Liver (tissue), 3 donors: ENCODE results near the gene NARF.

Experiments
- CTCF ChIP-seq: fragments of 150-350 bp; IDR thresholded peaks from 2 replicates; pipeline ENCODE4 v1.5.1; 2017; ENCODE audit warnings: improper control_type of control experiment, low read depth, low read length; ENCODE audit not compliant: missing input control
- GABPA ChIP-seq, 2 donors: IDR thresholded peaks in 1 of 2; conservative IDR thresholded peaks in 1 of 2; 2 replicates each; pipeline ENCODE4 v1.6.1; 2016; ENCODE audit warnings: antibody characterized with exemption in 2 of 2, mild to moderate bottlenecking in 1 of 2, moderate library complexity in 1 of 2
- HNF4A ChIP-seq, 2 donors: conservative IDR thresholded peaks; 2 replicates each; pipeline ENCODE4 v1.6.1; 2016; ENCODE audit warnings: antibody characterized with exemption in 2 of 2, mild to moderate bottlenecking in 2 of 2
- JUND ChIP-seq, 2 donors: IDR thresholded peaks; 2 replicates each; pipeline ENCODE4 v1.6.1; 2016; ENCODE audit warnings: antibody characterized with exemption in 2 of 2
- TAF1 ChIP-seq: conservative IDR thresholded peaks from 2 replicates; pipeline ENCODE4 v1.6.1; 2016; ENCODE audit warnings: antibody characterized with exemption, mild to moderate bottlenecking
- donor health status: healthy.
- donor health status: healthy.

GRCh38 chr17:82461827-82462524 lies 3.4 kb downstream of the NARF start:
- no peak for TF ChIP-seq CTCF
- no peak for TF ChIP-seq GABPA (IDR thresholded peaks at IDR 0.05 in 1 of 2, conservative IDR thresholded peaks at IDR 0.05 in 1 of 2)
- TF ChIP-seq TAF1, result no peak
- TF ChIP-seq JUND (IDR thresholded peaks at IDR 0.05), result no peak
- no peak for TF ChIP-seq HNF4A (conservative IDR thresholded peaks at IDR 0.05)
